ENCODE results near the gene HERPUD1.
A peak's percentile ranks its signal among the peaks of the same experiment; 100 is the strongest.
"Not testable (repeated sequence)": the region's sequence is repeated elsewhere in the genome, so short reads cannot be mapped to it uniquely, and the experiment has no call there.

The HERPUD1 gene

DNA sequence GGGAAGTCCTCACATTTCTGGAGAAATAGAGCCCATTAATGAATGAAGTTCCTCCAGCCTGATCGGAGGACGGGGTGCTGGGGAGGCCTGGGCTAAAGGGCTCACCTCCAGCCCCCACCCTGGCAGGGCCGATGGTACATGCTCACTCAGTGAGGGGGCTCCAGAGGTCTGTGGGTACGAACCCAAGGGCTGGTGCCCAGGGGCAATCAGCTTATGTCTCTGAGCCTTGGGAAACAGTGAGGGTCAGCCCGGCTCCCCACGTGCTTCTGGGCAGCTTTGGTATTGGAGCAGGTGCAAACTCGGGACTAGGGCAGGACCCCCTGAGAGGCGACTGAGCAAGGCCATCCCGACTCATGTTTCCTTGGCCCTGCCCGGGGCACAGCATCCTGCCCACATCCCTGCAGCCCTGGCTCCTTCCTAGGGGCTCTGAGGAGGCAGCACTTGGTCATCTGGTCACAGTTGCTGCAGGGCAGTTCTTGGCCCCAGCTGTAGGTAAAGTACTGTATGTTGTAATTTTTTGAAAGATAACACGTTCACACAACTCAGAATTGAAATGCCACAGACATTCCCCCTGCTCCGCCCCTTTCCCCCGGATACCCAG is 28.8 kb downstream of the HERPUD1 start:
- DNase-seq (ENCODE audit: low spot score), result no peak

DNA sequence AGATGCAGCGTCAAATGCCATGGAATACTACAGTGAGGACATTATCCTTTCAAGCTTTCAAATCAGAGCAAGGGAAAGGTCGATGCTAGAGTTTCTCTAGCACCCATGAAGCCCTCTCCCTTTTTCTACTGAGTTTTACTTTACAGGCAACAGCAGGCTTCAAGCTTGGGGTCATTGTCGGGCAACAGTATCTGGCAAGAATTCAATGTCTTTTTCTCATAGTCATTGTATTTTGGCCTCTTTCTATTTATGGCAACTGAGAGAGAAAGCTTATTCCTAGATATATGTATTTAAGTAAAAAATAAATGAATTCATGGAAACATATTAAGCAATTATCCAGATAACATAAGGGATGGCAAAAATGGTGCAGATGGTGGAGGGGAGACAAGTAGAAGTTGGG is 29.4 kb downstream of the HERPUD1 start:
- no peak for DNase-seq (ENCODE audit: low spot score)

DNA sequence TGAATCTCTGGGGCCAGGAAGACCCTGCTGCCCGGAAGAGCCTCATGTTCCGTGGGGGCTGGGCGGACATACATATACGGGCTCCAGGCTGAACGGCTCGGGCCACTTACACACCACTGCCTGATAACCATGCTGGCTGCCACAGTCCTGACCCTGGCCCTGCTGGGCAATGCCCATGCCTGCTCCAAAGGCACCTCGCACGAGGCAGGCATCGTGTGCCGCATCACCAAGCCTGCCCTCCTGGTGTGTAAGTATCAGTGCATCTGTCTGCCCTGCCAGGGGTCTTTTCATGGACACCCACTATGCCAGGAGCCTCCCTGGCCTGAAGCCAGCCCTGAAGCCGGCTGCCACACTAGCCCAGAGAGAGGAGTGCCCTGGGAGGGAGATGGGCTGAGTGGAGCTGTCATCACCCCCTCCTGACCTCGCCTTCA is 29.9 kb downstream of the HERPUD1 start, which contains the start of gene CETP:
CETP (plus strand) TSS at position 100 of the 431 bp plus-strand sequence; CDS start at position 130, 30 bp downstream.
- no peak for DNase-seq (ENCODE audit: low spot score)

DNA sequence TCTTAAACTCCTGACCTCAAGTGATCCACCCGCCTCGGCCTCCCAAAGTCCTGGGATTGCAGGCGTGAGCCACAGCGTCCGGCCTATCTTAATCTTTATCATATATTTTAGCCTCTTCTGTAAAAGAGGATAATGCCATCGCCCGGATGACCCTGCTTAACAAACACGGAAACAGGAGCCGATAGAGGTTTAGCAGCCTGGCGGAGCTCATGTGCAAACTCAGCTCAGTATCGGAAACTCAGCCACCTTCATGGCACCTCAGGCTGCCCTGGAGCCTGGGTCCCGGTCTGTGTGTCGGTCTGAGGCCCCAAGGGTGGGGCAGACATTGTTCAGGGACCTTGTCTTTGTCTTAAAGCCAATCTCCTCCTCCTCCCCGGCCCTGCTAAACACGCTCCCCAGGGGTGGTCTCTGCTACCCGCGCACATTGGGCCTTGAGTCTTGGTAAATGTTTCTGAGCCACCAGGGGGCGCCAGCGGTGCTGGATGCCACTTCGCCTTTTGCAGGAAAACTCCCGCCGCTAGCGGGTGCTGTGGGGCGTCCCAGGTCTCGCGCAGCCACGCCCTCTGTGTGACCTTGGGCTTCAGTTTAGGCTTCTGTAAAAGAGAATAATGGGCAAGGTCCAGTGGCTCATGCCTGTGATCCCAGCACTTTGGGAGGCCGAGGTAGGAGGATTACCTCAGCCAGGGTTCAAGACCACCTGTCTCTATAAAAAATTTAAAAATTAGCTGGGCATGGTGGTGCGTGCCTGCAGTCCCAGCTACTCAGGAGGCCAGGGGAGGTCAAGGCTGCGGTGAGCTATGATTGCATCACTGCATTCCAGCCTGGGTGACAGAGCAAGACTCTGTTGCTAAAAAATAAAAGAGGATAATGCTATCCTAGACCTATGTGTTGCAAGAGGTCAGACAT is 32.6 kb downstream of the HERPUD1 start:
- DNase-seq (ENCODE audit: low spot score), result peak; percentile 40

DNA sequence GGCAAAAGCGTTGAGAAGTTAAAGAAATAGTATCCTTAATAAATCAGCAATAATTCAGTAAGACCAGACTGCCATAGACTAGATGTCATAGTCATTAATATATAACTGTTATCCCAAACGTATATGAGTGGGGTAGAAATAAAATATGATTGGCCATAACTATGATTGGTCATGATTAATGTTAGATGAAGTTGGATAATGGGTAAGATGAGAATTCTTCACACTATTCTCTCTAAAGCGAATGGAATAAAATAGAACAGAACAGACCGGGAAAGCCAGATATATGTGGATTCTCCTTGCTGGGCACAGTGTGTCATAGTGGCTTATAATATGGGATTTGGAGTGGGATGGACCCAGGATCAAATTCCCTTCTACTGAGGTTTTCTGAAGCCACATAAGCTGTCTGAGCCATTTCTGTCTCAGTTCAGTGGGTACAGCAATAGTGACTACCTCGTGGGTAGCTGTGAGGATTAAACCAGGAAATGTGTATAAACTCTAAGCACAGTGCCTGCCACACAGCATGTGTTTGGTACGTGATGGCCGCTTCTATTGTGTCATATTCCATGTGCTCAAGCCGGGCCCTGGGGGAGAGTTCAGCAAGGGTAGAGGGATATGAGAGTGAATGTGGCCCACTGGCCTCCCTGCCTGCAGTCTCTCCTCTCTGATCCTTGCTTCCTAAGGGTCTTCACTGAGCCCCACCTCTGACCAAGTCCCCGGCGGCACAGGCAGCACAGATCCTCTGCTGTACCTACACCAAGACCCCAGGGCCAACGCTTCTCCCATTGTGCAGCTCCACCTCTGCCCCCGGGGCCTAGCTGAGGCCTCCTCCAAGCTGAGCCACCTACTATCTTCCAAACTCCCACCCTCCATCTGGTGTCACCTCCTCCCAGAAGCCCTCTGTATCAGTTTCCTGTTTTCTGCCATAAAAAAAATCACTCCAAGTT is 33.5 kb downstream of the HERPUD1 start:
- no peak for DNase-seq (ENCODE audit: low spot score)

DNA sequence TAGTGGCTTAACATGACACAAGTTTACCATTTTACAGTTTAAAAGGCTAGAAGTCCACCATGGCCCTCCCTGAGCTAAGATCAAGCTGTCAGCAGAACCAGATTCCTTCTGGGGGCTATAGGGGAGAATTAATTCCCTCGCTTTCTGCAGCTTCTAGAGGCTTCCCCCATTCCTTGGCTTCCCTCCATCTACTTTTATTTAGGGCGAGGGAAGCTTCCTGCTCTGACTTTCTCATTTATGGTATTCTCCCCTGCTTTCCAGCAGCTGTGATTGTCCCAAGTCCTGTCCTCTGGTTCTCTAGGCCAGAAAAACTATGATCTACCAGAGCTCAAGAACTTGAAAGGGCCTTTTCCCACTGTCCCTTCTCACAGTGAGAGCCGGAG is 34.1 kb downstream of the HERPUD1 start:
- DNase-seq (ENCODE audit: low spot score), result no peak

DNA sequence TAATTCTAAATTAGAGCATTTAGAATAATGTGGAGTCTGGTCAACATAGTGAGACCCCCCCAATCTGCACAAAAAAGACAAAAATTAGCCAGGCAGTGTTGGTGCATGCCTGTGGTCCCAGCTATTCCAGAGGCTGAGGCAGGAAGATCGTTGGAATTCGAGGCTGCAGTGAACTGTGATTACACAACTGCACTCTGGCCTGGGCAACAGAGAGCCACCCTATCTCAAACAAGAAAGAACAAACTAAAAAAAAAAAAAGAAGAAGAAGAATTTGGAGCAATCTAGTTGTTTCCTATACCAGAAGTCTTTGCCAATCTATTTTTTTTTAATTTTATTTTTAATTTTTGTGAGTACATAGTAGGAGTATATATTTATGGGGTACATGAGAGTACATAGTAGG is 35.8 kb downstream of the HERPUD1 start:
- DNase-seq (ENCODE audit: low spot score), result no peak

DNA sequence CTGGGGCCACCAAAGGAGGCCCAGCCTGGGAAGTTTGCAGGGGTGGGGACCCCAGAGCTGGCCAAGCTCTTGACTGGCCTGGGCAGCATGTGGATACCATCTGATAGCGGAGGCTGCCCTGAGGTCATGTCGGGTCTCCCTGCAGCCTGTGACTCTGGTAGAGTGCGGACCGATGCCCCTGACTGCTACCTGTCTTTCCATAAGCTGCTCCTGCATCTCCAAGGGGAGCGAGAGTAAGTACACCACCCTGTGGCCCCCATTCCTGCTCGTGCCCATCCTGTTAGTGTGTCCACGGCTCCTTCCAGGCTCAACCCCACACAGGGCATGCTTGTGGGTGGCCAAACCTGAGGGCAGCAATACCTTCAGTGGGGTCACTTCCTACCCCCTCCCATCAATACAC is 37.8 kb downstream of the HERPUD1 start:
- no peak for DNase-seq (ENCODE audit: low spot score)

DNA sequence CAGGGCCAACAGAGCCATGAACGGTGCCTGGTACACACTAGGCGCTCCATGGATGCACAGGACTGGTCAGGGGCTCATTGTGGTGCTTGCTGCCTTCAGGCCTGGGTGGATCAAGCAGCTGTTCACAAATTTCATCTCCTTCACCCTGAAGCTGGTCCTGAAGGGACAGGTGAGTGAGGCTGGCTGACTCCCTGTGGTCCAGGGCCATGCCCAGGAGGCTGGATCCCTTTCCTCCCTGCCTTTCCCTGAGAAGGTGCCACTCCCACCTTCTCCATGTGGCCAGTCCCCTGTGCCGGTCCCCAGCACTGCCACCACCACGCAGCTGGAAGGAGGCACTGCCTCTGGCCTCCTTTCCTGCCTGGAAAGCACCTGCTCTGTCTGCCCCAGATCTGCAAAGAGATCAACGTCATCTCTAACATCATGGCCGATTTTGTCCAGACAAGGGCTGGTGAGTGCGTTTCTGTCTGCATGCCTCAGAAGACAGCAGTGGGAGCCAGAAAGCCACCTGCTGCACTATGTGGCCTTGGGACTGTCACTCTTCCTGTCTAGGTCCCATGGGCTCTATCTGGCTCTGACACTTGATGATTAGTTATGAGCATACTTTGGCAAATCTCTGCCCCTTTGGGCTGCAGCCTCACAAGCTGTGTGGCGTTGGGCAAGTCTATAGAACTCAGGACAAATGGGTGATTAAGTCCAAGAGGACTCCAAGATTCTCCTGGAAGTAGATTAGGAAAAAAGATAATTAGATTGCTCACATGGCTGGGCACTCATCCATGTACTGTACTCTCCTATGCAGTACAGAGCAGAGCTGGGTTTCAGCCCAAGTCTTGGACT is 39.2 kb downstream of the HERPUD1 start:
- DNase-seq (ENCODE audit: low spot score), result no peak

DNA sequence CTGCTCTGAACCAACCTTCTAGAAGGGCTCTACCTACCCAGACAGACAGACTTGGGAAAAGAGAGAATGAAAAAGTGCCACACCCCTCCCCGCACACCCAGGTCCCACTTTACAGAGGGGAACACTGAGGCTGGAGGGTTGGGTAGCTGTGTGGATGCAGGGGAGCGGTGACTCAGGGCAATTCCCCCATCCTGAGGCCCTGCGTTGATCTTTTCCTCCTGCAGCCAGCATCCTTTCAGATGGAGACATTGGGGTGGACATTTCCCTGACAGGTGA is 39.8 kb downstream of the HERPUD1 start:
- DNase-seq (ENCODE audit: low spot score), result no peak

DNA sequence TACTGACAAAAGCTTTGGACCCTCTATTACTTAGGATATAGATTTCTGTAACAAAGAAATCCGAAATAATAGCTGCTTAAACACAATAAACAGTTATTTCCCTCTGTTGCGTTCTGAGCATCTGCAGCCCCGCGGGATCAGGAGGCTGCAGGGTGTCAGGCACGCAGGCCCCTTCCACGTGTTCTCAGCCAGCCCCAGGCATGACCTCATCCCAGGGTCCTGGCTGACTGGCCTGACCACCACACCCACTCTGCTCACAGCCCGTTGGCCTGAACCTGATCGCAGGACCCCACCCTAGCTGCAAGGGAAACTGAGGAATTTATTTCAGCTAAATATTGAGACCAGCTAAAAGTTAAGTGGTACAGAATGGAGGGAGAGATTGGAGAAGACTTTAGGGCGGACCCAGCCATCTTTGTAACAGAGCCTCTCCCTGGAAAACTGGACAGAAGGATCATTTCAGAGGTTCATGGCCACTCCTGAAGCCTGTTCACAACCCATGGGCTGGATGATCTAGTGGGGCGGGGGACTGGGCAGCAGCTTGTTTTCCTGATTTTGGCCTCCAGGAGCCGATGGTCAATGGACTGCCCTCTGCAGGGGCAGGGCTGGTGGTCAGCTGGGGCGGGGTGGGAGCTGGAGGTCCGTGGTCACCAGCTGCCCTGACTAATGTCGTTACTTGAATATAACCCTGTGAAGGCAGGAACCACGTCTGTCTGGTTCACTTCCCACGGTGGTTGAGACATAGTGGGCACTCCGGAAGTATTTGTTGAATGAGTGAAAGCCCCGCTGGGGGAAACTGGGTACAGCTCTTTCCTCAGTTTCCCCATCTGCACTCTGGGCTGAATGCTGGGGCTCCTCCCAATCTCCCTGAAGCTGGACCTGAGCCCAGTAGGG is 40.7 kb downstream of the HERPUD1 start:
- no peak for DNase-seq (ENCODE audit: low spot score)

DNA sequence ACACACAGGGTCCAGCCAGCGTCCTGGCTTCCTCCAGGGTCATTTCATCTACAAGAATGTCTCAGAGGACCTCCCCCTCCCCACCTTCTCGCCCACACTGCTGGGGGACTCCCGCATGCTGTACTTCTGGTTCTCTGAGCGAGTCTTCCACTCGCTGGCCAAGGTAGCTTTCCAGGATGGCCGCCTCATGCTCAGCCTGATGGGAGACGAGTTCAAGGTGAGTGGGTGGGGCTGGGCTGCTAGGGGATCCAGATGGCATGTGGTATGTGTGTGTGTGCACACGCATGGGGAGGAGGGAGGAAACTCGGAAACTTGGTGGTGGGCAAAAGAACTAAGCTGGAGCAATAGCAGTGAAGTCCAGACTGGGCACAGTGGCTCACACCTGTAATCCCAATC is 41.4 kb downstream of the HERPUD1 start:
- DNase-seq (ENCODE audit: low spot score), result no peak

DNA sequence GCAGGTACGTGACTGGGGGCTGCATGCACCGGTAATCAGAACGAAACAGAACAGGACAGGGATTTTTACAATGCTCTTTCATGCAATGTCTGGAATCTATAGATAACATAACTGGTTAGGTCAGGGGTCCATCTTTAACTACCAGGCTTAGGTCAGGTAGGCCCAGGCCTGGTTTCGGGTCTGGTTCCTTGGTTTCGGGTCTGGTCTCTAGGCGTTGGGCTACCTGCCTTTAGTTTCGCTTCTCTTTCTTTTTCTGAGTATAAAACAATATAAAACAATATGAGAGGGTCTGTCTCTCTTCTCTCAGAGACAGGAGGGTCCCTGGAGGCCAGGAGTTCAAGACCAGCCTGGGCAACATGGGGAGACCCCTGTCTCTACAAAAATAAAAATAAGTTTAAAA is 42.0 kb downstream of the HERPUD1 start:
- not testable (repeated sequence) for DNase-seq (ENCODE audit: low spot score)

DNA sequence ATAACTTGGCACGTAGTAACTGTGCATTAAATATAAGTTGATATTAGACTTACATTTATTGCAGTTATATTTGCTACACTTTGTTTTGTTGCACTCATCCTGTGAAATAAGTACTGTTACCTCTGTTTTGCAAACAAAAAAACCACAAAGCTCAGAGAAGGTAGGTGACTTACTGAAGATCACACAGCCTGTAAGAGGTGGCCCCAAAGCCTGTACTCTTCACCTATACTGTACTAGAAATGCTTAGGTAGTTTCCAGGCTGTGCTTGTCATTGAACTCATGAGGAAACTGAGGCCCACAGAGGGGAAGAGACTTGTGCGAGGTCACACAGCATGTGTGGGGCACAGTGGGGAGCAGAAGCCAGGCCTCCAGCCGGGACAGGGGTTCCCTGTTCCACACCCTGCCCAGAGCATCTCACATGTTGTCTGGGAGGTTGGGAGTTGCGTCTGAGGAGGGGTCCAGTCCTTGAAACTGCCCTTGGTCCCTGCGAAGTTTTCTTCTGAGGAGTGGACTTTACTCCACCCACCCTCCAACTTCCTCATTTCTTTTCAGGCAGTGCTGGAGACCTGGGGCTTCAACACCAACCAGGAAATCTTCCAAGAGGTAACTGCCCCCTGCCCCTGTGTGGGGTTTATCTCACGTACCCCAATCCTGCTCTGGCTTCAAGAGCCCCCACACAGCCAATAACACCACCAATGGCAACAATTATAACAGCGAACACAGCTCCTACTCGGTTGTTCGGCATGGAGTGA is 42.8 kb downstream of the HERPUD1 start:
- DNase-seq (ENCODE audit: low spot score), result no peak

DNA sequence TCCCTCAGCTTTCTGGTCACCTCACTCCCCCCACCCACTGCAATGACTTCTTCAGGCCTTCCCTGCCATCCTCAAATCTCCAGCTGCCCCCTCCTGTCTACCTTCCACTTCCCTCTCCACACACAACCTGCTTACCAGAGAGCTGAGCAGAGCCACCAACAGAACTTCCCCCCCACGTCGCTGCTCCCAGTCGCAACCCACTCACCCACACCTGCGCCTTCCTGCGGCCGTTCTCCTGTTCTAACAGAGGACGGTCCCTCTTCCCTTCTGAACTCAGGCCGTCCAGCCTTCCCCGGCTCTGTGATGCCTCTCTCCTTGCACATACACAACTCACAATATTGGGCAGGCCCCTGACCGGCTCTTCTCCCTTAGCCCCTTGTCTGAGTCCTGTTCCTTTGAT is 43.8 kb downstream of the HERPUD1 start:
- no peak for DNase-seq (ENCODE audit: low spot score)

DNA sequence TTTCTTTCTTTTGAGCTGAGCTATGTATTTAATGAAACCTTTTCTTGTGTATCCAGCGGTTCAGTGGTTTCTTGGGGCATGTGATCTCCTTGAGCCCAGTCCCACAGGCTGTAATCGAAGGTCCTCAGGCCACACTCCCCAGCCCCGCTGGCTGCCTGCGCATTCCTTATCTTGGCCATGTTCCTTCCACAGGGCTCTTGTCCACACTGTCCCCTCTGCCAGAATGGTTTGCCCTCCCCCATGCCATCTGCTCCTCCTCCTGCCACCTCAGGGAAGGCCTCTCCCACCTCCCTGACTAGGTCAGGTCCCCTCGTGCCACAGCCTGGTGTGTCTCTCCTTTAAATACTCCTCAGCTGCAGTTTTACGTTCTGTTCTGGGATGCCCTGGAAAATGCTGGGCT is 45.3 kb downstream of the HERPUD1 start:
- DNase-seq (ENCODE audit: low spot score), result no peak

DNA sequence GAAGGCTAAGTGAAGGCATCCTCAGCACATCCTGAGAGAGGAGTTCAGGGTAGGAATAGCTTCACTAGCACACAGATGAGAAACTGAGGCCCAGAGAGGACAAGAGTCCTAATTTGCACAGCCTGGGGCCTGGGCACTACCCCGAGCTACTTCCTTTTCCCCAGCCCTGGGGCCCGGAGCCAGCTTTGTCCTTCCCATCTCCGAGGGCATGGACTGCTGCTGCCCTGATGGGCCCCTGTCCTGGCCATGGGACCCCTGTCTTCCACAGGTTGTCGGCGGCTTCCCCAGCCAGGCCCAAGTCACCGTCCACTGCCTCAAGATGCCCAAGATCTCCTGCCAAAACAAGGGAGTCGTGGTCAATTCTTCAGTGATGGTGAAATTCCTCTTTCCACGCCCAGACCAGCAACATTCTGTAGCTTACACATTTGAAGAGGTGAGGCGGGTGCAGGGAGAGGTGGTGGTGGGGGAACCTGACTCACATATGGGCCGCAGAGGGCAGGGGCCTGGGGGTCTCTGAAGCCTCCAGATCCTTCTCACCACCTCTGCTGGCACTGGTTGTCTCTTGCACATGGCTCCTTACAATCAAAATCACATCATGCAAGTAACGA is 46.0 kb downstream of the HERPUD1 start:
- no peak for DNase-seq (ENCODE audit: low spot score)

DNA sequence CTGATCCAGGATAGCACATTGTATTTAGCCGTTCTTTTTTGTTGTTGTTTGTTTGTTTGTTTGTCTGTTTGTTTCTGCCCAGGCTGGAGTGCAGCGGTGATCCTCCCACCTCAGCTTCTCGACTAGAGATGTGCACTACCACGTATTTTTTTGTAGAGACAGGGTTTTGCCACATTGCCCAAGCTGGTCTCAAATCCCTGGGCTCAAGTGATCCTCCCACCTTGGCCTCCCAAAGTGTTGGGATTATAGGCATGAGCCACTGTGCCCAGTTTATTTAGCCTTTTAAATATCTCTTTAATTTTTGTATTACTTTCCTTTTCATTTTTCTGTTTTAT is 48.2 kb downstream of the HERPUD1 start:
- no peak for DNase-seq (ENCODE audit: low spot score)
